Pons (tissue), 1 donor: Measurements from ENCODE around the gene HIVEP1.
"Not testable (repeated sequence)": the region's sequence is repeated elsewhere in the genome, so short reads cannot be mapped to it uniquely, and the experiment has no call there.

Experiments used
- DNase-seq: peaks from one replicate; pipeline ENCODE4 v3.0.0-alpha.2; 2016; ENCODE audit warnings: low spot score

Gene HIVEP1

GRCh38 chr6:12158686-12159415, 146.7 kb downstream of the HIVEP1 start:
- no peak for DNase-seq

GRCh38 chr6:12160326-12160725, 148.2 kb downstream of the HIVEP1 start:
- DNase-seq = peak; percentile 46

- no peak for DNase-seq
These were observed 150.1 kb downstream of the HIVEP1 start for GRCh38 chr6:12162213-12162612.

- no peak for DNase-seq
These were observed 151.0 kb downstream of the HIVEP1 start for GRCh38 chr6:12163149-12163548.

GRCh38 chr6:12163744-12164507, 151.8 kb downstream of the HIVEP1 start:
- DNase-seq = no peak

GRCh38 chr6:12164508-12164770, 152.3 kb downstream of the HIVEP1 start:
- no peak for DNase-seq

GRCh38 chr6:12165297-12165696, 153.2 kb downstream of the HIVEP1 start:
- no peak for DNase-seq

GRCh38 chr6:12165722-12166280, 153.7 kb downstream of the HIVEP1 start:
- DNase-seq = no peak

- no peak for DNase-seq
These were observed 157.3 kb downstream of the HIVEP1 start for GRCh38 chr6:12169377-12169776.

GRCh38 chr6:12170351-12171092, 158.4 kb downstream of the HIVEP1 start:
- peak; percentile 28 for DNase-seq

GRCh38 chr6:12171717-12172116, 159.6 kb downstream of the HIVEP1 start:
- DNase-seq = no peak

GRCh38 chr6:12172572-12172971, 160.5 kb downstream of the HIVEP1 start:
- DNase-seq = no peak

- no peak for DNase-seq
These were observed 161.1 kb downstream of the HIVEP1 start for GRCh38 chr6:12173181-12173580.

GRCh38 chr6:12173661-12174060, 161.5 kb downstream of the HIVEP1 start:
- DNase-seq = no peak

- no peak for DNase-seq
These were observed 162.8 kb downstream of the HIVEP1 start for GRCh38 chr6:12174878-12175277.

- DNase-seq = peak; percentile 31
These were observed 163.5 kb downstream of the HIVEP1 start for GRCh38 chr6:12175626-12176025.

GRCh38 chr6:12176782-12177181, 164.7 kb downstream of the HIVEP1 start:
- DNase-seq = not testable (repeated sequence)

- no peak for DNase-seq
These were observed 166.4 kb downstream of the HIVEP1 start for GRCh38 chr6:12178521-12178920.

GRCh38 chr6:12181481-12181880, 169.4 kb downstream of the HIVEP1 start:
- DNase-seq = no peak

GRCh38 chr6:12182676-12183075, 170.6 kb downstream of the HIVEP1 start:
- no peak for DNase-seq

- no peak for DNase-seq
These were observed 173.1 kb downstream of the HIVEP1 start for GRCh38 chr6:12185081-12185673.

- DNase-seq = no peak
These were observed 174.4 kb downstream of the HIVEP1 start for GRCh38 chr6:12186528-12186927.
